Natural killer cell treated with Interleukin-12 subunit alpha and Interleukin-12 subunit beta and Interleukin-15 and Interleukin-18, amount 100 ng/mL, for 72 hours (primary cell): ENCODE results near the gene FMN1. TPM values are rescaled to one million over a fixed set of nuclear protein-coding genes. Genes with fewer than 3 reads are reported as not detected.

Source experiments
- ATAC-seq, 2 donors: fragments of 150-1000 bp; cut with Tn5 transposase in 1 of 2; sonication (Bioruptor Pico), chemical (Tn5 transposase) in 1 of 2; 2 replicates each; pipeline ENCODE4 v1.10.0; 2021
- DNase-seq: peaks from one replicate; pipeline ENCODE4 v3.0.0; 2022; ENCODE audit warnings: low spot score
- H3K27ac Mint-ChIP-seq, 2 donors: 1 replicate in 1 of 2; 2 replicates in 1 of 2; pipeline ENCODE4 v1.8.0; 2022; ENCODE audit warnings: mixed read lengths in 2 of 2, mild to moderate bottlenecking in 1 of 2, moderate library complexity in 1 of 2
- H3K27me3 Mint-ChIP-seq, 2 donors: 1 replicate in 1 of 2; 2 replicates in 1 of 2; pipeline ENCODE4 v1.8.0; 2022; ENCODE audit warnings: mixed read lengths in 2 of 2
- H3K36me3 Mint-ChIP-seq: one replicate; pipeline ENCODE4 v1.8.0; 2022; ENCODE audit warnings: mixed read lengths
- H3K4me1 Mint-ChIP-seq, 2 donors: 1 replicate in 1 of 2; 2 replicates in 1 of 2; pipeline ENCODE4 v1.8.0; 2022; ENCODE audit warnings: low read depth in 2 of 2, mixed read lengths in 2 of 2, mild to moderate bottlenecking in 1 of 2
- H3K4me3 Mint-ChIP-seq: one replicate; pipeline ENCODE4 v1.8.0; 2022; ENCODE audit warnings: mixed read lengths
- H3K9me3 Mint-ChIP-seq: 2 replicates; pipeline ENCODE4 v1.8.0; 2022; ENCODE audit warnings: mixed read lengths
- total RNA-seq, 2 donors: library from RNA; stranded (reverse); gene quantifications; one replicate each; pipeline ENCODE4 v1.2.3, GENCODE V29; 2022

The FMN1 gene
- total RNA-seq, 2 donors from 2014 or later: 0.55 to 2.6 TPM

DNA sequence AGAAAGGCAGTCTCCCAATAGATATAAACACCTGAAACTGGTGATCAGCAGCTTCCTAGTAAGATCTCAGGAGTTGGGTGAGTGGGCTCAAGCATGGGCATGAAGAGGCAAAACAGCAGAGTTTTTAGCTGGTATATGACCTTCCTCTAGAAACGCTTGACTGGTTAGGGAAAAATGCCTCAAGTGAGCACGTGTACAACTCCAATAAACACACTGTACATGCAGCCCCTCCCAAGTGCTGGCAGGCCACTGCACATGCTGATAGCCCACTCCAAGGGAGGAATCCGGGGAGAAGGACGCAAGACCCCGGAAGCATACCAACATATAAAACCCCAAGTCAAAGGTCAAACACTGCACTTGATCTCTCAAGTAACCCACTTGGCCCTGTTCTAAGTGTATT lies 143.0 kb downstream of the FMN1 start:
- Mint-ChIP-seq H3K9me3 (peaks cover 7% of the 10 kb centered on the region), H3K4me1 (peaks cover 0 to 5% of the 10 kb centered on the region in 2 donors), H3K36me3 (peaks cover 15% of the 10 kb centered on the region), H3K27ac (no peak overlapping the region), H3K4me3 (no peak overlapping the region), H3K27me3 (peaks cover 0 to 8% of the 10 kb centered on the region in 2 donors)
- ATAC-seq (no peak), DNase-seq (no peak)

DNA sequence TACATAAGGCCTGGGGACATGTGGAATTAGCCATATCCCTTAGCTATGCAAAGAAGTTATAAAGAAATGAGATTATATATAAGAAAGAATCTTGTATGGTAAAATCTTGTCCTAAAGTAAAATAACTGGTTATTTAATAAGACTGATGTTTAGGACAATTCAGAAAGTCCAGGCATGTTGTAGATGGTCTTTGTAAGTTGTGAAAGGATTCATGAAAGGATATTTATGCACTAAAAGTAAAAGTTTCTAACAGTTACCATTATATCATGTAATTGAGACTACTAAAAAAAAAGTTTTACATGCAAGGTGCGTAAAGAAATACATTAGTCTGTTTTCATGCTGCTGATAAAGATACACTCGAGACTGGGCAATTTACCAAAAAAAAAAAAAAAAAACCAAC lies 146.3 kb downstream of the FMN1 start:
- ATAC-seq: no peak

DNA sequence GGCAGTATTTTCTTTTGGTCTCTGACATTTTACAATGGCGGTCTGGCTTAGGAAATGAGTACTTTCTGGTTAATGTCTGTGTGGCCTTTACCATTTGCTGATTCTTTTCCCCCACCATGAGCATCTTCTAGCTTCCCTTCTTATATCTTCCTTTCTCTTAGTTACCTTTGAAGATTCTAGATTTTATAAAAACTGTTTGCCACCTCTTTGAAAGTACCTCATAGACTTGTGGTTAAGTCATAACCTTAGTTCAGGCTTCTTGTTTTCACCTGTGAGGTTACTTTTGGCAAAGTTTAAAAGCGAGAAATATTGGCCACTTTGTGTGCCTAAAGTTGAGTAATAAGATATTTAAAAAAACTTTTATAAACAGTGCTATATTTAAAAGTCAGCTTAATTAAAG lies 147.4 kb downstream of the FMN1 start:
- H3K36me3 Mint-ChIP-seq: peaks cover 15% of the 10 kb centered on the region
- no peak overlapping the region for H3K27ac Mint-ChIP-seq
- no peak for DNase-seq
- ATAC-seq: no peak
- no peak overlapping the region for H3K4me3 Mint-ChIP-seq
- peaks cover 10% of the 10 kb centered on the region for H3K9me3 Mint-ChIP-seq
- peaks cover 0 to 9% of the 10 kb centered on the region in 2 donors for H3K27me3 Mint-ChIP-seq
- H3K4me1 Mint-ChIP-seq: peaks cover 0 to 5% of the 10 kb centered on the region in 2 donors

More for the DNA sequence above, 146.3 kb downstream of the FMN1 start:
- Mint-ChIP-seq H3K4me3 (no peak overlapping the region), H3K9me3 (peaks cover 7% of the 10 kb centered on the region), H3K36me3 (peaks cover 15% of the 10 kb centered on the region), H3K27me3 (peaks cover 0 to 6% of the 10 kb centered on the region in 2 donors), H3K27ac (no peak overlapping the region), H3K4me1 (peaks cover 0 to 5% of the 10 kb centered on the region in 2 donors)
- DNase-seq: no peak

DNA sequence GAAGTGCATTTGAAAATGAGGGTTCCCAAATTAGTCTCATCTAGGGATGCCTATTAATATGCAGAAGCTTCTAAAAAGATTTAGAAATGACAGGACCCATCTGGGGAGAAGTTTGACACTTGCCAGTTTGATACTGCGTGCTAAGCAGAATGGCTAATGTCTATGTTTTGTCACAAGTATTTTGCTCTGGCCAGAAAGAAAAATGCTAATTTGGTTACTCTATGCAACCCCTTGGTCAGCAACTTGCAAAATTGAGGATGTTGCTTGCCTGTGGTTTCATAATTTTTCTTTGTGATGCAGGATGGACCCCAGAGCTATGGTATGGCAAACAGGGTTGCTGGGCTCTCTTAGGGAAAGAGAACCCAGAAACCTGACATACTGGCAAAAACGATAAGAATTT lies 148.2 kb downstream of the FMN1 start:
- no peak for DNase-seq
- ATAC-seq: no peak
- H3K36me3 Mint-ChIP-seq: peaks cover 15% of the 10 kb centered on the region
- H3K4me3 Mint-ChIP-seq: no peak overlapping the region
- peaks cover 0 to 12% of the 10 kb centered on the region in 2 donors for H3K27me3 Mint-ChIP-seq
- peaks cover 0 to 5% of the 10 kb centered on the region in 2 donors for H3K4me1 Mint-ChIP-seq
- H3K27ac Mint-ChIP-seq: no peak overlapping the region
- peaks cover 10% of the 10 kb centered on the region for H3K9me3 Mint-ChIP-seq

DNA sequence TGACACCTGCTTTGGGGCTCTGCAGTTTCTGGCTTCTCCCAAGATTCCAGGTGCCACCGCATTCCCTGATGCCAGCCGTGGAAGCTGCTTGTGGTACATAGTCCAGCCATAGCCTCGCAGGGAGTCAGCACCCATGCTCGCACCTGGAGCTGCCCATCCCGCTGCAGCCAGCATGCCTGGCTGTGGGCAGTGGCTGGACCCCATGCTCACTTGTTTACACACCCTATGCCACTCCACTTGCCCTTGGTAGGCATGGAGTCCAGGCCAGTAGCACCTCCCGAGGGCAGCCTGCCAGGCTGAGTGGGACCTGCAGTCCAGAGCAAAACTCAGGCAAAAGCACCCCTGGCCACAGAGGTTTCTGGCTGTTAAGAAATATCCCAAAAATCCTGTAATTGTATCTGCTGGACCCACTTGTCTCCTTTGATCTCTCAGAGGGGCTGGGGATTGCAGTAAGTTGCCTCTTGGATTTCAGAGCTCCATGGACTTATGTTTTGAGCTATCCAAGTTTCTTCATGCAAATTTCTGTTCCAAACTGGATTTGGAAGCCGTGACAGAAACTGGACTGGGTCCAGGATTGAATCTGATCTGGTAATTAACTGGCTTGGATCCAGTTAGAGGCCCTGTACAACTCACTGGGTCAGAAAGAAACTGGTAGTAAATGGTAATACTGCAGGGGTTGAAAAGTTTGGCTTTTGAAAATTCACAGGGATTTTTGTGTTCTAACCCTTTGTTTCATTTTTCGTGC lies 149.3 kb downstream of the FMN1 start:
- peak in 1 of 2 donors; percentile 15 for ATAC-seq
- peaks cover 0 to 5% of the 10 kb centered on the region in 2 donors for H3K4me1 Mint-ChIP-seq
- no peak overlapping the region for H3K4me3 Mint-ChIP-seq
- DNase-seq: no peak
- peaks cover 10% of the 10 kb centered on the region for H3K9me3 Mint-ChIP-seq
- peaks cover 2 to 12% of the 10 kb centered on the region in 2 donors for H3K27me3 Mint-ChIP-seq
- H3K27ac Mint-ChIP-seq: no peak overlapping the region
- peaks cover 15% of the 10 kb centered on the region for H3K36me3 Mint-ChIP-seq

DNA sequence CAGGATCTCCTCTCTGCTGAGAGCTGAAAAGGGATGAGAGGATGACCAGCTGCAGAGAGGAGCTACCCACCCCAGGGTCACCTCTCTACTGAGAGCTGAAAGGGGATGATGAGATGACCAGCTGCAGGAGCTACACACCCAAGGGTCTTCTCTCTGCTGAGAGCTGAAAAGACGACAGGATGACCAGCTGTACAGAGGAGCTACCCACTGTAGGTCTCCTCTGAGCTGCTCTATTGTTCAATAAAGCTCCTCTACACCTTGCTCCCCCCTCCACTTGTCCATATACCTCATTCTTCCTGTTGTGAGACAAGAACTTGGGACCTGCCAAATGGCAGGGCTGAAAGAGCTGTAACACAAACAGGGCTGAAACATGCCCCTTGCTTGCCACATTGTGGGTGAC lies 149.9 kb downstream of the FMN1 start:
- peaks cover 7 to 16% of the 10 kb centered on the region in 2 donors for H3K27me3 Mint-ChIP-seq
- DNase-seq (no peak), ATAC-seq (peak in 1 of 2 donors; percentile 55)
- H3K4me3 Mint-ChIP-seq: no peak overlapping the region
- no peak overlapping the region for H3K27ac Mint-ChIP-seq
- H3K4me1 Mint-ChIP-seq: peaks cover 0 to 5% of the 10 kb centered on the region in 2 donors
- H3K9me3 Mint-ChIP-seq: peaks cover 8% of the 10 kb centered on the region
- peaks cover 15% of the 10 kb centered on the region for H3K36me3 Mint-ChIP-seq

DNA sequence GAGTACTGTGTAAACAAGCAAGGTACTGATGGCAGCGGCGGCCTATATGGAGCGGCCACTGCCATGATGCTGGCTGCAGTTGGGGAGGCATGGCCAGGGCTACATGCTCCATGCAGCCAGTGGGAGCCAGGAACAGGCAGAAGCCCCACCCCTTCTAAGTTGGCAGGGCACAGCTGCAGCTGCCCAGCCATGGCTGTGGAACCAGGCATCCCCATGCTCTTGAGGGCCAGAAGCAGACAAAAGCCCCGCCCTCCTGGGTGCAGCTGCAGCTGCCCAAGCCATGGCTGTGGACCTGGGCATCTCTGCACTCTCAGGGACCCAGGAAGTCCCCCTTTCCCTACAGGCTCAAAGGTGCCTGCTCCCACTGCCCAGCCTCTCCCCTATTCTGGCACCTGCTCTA lies 150.9 kb downstream of the FMN1 start:
- peaks cover 11% of the 10 kb centered on the region for H3K36me3 Mint-ChIP-seq
- peak in 1 of 2 donors; percentile 9 for ATAC-seq
- H3K27ac Mint-ChIP-seq: no peak overlapping the region
- peaks cover 7 to 16% of the 10 kb centered on the region in 2 donors for H3K27me3 Mint-ChIP-seq
- peaks cover 0 to 3% of the 10 kb centered on the region in 2 donors for H3K4me1 Mint-ChIP-seq
- no peak for DNase-seq
- H3K9me3 Mint-ChIP-seq: peaks cover 6% of the 10 kb centered on the region
- H3K4me3 Mint-ChIP-seq: no peak overlapping the region

DNA sequence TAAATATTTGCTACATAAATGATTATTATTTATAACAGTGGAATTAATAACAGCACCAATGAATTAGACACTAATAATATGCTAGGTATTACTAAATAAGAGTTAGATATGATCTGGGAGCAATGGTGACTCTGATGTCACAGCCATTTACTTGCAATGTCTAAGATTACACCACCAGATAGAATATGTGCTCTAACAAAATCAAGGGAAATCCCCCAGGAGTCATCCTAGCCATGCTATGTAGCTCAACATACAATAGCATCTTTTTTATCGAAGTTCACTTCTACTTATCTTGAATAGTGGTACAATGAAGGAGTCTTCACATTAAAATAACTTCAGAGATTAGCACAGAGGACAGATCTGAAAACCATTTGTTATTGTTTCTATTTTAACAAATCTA lies 154.0 kb downstream of the FMN1 start:
- DNase-seq (no peak), ATAC-seq (no peak)
- Mint-ChIP-seq H3K36me3 (no peaks in the 10 kb centered on the region), H3K4me1 (no peaks in the 10 kb centered on the region), H3K27me3 (peaks cover 7 to 15% of the 10 kb centered on the region in 2 donors), H3K4me3 (no peak overlapping the region), H3K9me3 (peaks cover 3% of the 10 kb centered on the region), H3K27ac (no peak overlapping the region)

DNA sequence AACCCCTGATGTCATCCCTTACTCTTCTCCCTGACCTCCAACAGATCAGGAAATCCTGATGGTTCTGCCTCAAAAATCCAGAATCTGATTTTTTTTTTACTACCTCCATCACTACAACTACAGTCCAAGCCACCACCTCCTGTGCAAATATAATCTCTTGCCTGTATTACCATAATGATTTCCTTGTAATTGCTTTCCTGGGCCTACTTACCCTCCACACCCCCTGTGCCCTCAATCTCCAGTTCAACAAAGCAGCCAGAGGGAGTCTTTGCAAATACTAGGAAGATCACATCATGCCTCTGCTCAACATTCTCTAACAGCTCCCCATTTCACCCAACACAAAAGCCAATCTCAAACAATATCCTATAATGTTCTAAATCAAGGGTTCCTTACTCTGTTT lies 159.9 kb downstream of the FMN1 start:
- Mint-ChIP-seq H3K9me3 (no peaks in the 10 kb centered on the region), H3K27me3 (peaks cover under 1 to 12% of the 10 kb centered on the region in 2 donors), H3K4me3 (no peak overlapping the region), H3K4me1 (peaks cover 0 to 1% of the 10 kb centered on the region in 2 donors), H3K27ac (no peak overlapping the region), H3K36me3 (no peaks in the 10 kb centered on the region)
- DNase-seq: no peak
- no peak for ATAC-seq

DNA sequence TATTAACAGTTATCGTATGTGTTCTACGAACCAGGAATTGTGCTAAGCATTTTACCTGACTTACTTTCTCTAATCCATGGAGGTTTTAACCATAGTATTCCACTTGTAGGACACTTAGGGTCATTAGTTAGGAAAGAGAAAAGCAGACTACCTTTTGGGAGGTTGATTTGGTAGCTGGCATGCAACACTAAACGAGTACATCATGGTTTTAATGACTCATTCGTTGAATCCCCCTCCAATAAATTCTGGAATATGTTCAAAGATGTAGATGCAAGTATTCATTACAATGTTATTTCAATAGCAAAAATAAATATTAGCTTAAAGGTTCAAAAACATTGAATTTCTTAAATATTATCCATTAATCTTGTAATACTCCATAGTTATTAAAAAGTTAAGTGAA lies 162.5 kb downstream of the FMN1 start:
- Mint-ChIP-seq H3K27me3 (peaks cover 5 to 14% of the 10 kb centered on the region in 2 donors), H3K36me3 (no peaks in the 10 kb centered on the region), H3K4me1 (peaks cover 0 to 10% of the 10 kb centered on the region in 2 donors), H3K9me3 (no peaks in the 10 kb centered on the region), H3K4me3 (no peak overlapping the region), H3K27ac (no peak overlapping the region)
- ATAC-seq (no peak), DNase-seq (no peak)

DNA sequence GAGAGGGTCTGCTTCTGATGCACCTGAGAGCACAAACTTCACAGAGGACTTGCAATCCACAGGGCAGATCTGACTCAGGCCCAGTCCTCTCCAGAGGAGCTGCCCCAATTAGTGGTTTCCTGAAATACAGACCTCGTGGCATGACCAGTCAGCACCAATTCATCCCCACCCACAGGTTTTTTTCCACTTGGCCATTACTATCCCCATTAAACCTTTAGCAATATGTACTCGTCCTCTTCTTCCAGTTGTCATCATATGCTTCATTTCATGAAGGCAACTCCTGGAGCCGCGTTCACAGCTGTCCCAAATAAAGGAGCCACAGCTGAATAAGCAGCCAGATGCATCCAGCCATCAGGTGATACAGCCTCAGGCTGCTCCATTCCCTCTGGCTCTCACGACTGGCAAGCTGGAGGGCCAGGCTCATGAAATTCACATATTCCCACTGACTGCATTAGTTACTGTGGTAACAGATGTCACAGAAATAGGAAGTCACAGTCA lies 163.1 kb downstream of the FMN1 start:
- Mint-ChIP-seq H3K27me3 (peaks cover 5 to 14% of the 10 kb centered on the region in 2 donors), H3K27ac (no peak overlapping the region), H3K36me3 (no peaks in the 10 kb centered on the region), H3K4me3 (no peak overlapping the region), H3K9me3 (no peaks in the 10 kb centered on the region), H3K4me1 (peaks cover 0 to 10% of the 10 kb centered on the region in 2 donors)
- ATAC-seq: no peak
- DNase-seq: no peak

DNA sequence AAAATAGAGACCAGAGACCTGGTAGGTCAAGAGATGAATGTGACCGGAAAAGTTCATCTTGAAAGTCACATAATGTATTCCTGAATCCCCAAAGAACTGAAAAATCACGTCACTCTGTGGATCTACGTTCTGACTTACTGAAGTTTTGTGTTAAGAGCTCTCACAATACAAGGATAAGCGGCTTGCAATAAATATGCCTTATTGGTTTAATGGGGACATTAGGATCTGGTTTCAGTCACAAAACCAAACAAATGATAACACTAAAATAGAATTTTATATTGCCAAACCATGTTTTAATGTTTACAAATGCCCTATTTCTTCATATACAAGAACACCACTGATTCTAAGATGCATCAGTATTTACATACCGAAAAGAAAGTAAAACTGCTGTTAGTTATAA lies 164.2 kb downstream of the FMN1 start:
- Mint-ChIP-seq H3K4me1 (peaks cover 0 to 10% of the 10 kb centered on the region in 2 donors), H3K9me3 (no peaks in the 10 kb centered on the region), H3K27me3 (peaks cover 5 to 10% of the 10 kb centered on the region in 2 donors), H3K36me3 (no peaks in the 10 kb centered on the region), H3K27ac (no peak overlapping the region), H3K4me3 (no peak overlapping the region)
- ATAC-seq: no peak
- no peak for DNase-seq

DNA sequence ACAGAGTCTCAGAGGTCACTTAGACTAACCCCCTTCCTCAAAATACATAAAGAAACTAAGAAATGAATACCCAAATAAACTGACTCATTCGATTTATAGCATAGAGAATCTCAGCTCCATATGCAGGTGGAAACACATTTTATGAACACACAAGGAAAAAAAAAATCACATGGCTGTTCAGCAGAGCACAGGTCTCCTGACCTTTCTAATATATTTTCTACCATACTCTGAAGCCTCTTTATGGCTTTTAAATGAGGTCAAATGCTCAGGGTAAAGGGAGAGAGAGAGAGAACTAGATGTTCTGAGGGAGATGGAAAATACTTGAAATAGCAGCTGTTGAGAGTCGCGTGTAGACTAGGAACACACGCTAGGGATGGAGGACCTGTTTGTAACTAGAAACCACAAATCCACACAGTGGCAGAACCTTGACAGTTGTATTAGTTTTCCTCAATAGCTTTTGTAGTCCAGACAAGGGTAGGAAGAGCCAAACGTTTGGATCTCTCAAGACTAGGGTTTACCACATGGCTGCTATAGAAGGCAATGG lies 165.3 kb downstream of the FMN1 start:
- Mint-ChIP-seq H3K27me3 (peaks cover 5 to 10% of the 10 kb centered on the region in 2 donors), H3K9me3 (no peaks in the 10 kb centered on the region), H3K4me1 (peaks cover 0 to 10% of the 10 kb centered on the region in 2 donors), H3K27ac (peak overlapping the region in 1 of 2 donors; percentile 14), H3K4me3 (peak overlapping the region; percentile 13), H3K36me3 (no peaks in the 10 kb centered on the region)
- DNase-seq (no peak), ATAC-seq (no peak)

DNA sequence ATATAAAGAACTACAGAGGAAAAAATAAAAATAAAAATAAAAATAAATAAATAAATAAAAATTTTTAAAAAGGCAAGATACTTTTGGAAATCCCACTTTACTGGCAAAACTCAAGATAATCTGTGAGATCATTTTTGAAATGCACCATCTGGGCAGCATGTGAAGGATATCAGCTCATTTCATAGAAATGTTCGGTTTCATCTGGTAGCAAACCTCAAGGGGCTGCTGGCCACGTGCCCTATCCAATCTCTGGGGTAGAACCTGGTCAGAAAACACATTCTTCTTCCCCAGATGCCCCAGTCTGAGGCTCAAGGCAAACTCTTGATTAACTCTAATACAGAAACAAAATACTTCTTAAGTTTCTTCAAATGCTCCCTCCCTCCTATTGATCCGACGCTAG lies 166.0 kb downstream of the FMN1 start:
- no peak for ATAC-seq
- Mint-ChIP-seq H3K4me1 (peaks cover 0 to 10% of the 10 kb centered on the region in 2 donors), H3K4me3 (no peak overlapping the region), H3K27me3 (peaks cover 5 to 6% of the 10 kb centered on the region in 2 donors), H3K27ac (peak overlapping the region in 1 of 2 donors; percentile 14), H3K36me3 (no peaks in the 10 kb centered on the region), H3K9me3 (no peaks in the 10 kb centered on the region)
- no peak for DNase-seq
